GM19438 (cell line): ENCODE measurements around the gene NEIL3.

ENCODE experiments used
- ATAC-seq: cut with Tn5 transposase; IDR thresholded peaks from one replicate; pipeline ENCODE4 v1.9.1; 2021; ENCODE audit warnings: low read depth; ENCODE audit not compliant: unreplicated experiment

The NEIL3 gene

DNA sequence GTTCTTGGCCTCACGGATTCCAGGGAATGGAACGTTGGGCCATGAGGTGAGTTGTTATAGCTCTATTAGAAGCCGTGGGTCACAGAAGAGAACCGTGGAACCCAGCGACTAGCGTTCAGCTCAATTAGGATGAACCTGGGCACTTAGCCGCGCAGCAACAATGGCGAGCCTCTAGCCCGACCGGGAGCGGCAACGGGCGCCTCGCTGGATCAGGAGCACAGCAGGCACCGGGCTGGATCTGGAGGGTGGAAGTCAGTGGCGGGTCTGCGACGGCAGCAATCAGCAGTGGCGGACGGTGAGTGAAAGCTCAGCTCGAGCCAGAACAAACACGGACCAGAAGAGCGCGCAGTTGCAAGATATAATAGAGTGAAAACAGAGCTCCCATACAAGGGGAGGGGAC lies 98.3 kb downstream of the NEIL3 start:
- ATAC-seq = no peak

DNA sequence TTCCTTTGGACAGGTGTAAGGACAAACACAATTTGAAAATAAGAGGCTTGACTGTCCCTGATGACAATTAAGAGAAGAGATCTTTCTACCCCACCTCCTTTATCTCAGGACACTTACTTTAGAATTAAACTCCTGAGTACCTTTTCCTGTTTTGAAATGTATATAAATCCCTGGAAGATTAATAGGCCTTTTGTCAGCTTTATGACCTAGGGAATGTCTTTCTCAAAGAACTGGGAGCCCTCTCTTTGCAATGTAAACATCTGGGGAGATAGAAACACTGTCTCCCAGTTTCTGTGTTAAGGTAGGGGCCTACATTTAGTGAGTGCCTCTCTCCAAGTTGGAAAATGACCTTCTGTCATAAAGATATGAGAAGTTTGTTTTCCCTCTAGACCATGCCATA lies 100.9 kb downstream of the NEIL3 start:
- ATAC-seq = no peak

DNA sequence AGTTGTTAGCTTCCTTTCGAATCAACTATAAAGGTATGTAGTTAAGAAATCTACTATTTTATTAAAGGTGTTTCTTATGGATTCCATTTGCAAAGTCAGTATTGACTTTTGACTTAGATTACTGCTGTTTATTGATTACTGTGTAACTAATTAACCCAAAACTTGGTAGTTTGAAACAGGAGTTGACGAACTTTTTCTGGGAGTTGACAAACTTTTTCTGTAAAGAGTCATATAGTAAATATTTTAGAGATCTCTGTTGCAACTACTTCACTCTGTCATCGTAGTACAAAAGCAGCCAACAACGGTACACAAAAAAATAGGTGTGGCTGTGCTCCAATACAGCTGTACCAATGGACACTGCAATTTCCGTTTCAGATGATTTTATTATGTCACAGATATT lies 102.3 kb downstream of the NEIL3 start:
- no peak for ATAC-seq
